ENCODE data around the gene ITM2C.

Gene ITM2C

DNA sequence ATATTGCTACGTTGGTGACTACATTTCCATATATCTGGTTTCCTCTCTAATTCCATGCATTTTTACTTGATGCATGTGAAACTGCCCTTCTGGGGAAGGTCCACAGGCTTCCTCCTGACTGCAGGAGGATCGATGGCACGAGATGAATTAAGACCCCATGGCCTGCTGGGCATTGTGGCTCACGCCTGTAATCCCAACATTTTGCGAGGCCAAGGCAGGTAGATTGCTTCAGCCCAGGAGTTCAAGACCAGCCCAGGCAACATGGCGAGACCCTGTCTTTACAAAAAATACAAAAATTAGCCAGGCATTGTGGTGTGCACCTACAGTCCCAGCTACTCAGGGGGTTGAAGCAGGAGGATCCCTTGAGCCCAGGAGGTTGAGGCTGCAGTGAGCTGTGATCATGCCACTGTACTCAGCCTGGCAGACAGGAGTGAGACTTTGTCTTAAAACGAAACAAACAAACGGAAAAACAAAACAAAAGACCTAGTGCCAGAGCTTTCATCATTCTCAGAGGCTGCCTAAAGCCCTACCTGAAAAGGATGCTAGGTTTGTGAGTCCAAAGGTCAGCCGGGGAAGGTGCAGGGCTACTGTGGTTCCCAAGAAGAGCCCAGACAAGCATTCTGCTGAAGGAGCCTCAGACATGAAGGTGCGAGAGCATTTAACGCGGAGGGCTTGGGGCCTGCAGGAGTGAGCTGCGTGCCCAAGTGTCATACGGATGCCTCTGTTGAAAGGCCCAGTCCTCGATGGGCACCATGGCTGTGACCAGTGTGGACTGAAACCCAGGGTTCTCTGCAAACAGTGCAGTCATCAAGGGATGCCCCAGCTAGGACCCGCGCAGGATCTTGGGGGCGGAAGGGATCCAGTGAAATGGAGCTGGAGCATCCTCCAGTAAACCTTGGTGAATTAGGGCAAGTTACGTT, 38.7 kb downstream of the ITM2C start:
- DNase-seq (ENCODE audit: insufficient read length, low spot score) = no peak
- TF ChIP-seq, protein P1, sequence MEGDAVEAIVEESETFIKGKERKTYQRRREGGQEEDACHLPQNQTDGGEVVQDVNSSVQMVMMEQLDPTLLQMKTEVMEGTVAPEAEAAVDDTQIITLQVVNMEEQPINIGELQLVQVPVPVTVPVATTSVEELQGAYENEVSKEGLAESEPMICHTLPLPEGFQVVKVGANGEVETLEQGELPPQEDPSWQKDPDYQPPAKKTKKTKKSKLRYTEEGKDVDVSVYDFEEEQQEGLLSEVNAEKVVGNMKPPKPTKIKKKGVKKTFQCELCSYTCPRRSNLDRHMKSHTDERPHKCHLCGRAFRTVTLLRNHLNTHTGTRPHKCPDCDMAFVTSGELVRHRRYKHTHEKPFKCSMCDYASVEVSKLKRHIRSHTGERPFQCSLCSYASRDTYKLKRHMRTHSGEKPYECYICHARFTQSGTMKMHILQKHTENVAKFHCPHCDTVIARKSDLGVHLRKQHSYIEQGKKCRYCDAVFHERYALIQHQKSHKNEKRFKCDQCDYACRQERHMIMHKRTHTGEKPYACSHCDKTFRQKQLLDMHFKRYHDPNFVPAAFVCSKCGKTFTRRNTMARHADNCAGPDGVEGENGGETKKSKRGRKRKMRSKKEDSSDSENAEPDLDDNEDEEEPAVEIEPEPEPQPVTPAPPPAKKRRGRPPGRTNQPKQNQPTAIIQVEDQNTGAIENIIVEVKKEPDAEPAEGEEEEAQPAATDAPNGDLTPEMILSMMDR (IDR thresholded peaks at IDR 0.05; ENCODE audit: insufficient read depth, missing control alignments) = no peak
- no peak for FAIRE-seq

DNA sequence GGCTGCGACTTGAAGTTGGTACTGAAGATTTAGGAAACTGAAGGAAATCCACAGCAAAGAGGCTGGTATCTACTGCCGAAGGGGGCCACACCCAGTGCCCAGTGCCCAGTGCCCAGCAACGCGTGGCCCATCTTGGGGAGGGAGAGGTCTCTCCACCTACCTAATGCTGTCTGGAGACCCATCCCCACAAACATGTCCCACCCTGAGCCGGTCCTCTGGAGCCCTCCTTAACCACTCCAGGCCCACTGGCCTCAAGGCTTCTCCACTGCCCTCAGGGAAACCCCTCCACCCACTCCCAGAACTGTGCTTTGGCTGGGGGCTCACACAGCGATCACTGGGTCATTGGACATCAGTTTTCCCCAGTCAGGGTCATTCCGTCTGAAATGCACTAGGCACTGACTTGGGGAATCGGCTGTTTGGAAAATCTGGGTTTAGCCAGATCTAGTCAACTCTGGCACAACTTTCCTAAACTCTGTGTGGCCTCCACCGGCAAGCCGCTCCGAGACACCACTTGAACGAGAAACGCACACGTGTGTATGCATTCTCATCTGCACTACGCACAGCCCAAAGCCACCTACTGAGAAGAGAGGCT, 40.2 kb downstream of the ITM2C start:
- FAIRE-seq (no peak), DNase-seq (ENCODE audit: insufficient read length, low spot score) (no peak)
- TF ChIP-seq, protein P1 (IDR thresholded peaks at IDR 0.05; ENCODE audit: insufficient read depth, missing control alignments) = no peak

DNA sequence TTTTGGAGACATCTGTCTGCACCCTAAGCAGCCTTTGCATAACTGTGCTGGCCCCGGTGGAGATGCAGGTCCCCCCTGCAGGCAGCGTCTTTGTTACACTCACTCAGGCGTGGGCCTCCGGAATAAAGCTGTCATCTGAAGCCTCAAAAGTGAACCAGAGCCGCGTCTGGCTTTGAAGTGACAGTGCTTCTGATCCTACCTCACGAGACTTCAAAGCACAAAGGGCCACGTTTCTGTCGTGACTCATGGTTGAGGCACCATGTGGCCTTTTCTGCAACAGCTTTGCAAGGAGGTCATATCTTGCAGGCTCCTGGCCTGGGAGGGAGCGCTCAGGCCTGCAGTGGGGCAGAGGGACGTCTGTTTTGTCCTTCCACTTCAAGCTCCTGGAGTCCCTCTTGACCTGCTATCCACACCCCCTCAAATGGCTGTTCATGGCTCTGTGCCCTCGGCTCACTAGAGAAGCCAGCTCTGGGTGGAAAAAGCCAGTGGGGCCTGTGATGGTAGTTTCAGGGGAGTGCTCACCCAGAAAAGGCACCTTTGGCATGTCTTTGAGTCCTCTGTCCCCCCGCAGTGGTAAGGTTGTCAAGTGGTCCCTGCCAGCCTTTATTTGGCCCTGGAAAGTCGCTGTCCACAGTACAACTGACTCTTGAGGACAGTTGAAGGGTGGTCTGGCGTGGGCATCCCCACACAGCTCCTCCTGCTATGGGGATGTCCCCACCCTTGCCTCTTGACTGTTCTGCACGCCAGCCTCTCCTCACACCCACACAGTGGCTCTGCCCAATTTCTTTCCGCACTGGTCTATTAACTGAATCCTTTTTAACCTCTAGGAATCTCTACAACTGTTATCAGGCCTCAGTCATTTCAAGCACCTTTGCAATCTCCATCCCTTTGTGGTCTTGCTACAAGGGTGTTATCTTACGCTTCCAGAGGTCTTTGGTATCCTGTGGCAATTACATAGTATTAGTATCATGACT, 41.0 kb downstream of the ITM2C start:
- DNase-seq (ENCODE audit: insufficient read length, low spot score) (no peak), FAIRE-seq (no peak)
- TF ChIP-seq, protein P1 (IDR thresholded peaks at IDR 0.05; ENCODE audit: insufficient read depth, missing control alignments) = no peak

DNA sequence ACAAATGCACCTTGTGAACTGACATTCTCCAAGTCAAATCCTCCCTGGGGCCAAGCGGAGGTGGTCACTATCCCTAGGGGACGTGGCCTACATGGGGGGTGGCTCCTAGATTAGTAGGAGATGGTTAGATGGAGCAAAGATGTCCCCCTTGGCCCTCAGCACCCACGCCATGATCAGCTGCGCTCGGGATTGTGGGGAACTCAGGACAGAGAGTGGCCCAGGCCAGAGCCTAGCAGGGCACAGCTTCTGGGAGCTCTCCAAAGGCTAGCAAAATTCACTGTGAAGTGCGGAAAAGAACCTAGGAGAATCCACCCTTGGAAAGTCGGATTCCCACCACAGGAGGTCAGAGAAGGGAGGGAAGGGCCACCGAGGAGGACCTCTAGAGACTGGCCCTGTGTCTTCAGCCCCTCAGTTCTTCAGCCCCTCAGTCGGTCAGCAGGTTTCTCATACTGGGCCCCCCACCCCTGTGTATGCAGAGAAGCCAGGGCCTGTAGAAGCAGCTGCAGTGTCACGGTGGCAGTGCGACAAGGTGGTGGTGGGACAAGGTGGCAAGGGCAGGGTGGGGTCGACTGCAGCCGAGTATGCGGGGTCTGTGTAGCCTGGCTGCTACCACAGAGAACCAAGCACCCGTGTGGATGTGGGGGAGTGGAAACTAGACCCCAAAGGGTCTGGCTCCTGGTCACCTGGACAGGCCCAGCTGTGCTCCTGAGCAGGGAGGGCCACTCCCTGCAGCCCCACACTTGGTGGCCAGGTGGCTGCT, 41.9 kb downstream of the ITM2C start:
- no peak for DNase-seq (ENCODE audit: insufficient read length, low spot score)
- TF ChIP-seq, protein P1 (IDR thresholded peaks at IDR 0.05; ENCODE audit: insufficient read depth, missing control alignments) = no peak
- no peak for FAIRE-seq

DNA sequence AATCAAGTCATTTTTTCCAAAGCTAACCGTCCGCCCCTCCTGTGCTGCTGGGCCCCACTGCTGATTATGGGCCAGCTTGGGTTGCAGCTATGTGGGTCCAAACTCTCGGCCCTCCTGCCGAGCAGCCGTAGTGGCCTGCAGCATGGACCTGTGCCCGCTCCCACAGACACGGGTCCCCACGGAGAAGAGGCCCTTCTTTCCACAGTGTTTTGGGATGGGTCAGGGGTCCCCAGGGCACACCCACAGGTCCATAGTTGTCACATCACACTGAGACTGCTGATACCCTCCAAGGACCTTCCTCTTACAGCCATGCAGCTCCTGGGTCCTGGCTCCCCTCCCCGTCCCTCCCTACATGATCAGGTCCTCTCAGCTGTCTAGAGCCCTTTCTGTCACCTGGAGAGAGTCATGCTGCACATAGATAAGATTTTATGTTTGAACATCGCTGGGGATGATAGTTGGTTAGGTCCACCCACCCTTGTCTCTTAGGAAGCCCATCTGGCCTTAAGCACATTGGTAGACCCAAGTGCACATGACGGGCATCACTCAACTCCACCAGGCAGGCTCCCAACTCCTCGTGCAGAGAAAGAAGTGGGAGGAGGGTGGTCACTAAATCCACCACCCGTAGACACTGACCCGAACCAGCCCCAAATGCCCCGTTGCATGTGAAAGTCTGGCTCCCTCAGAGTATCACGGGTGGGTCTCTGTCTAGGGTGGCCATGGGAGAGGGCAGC, 42.8 kb downstream of the ITM2C start:
- no peak for FAIRE-seq
- no peak for DNase-seq (ENCODE audit: insufficient read length, low spot score)
- TF ChIP-seq, protein P1 (IDR thresholded peaks at IDR 0.05; ENCODE audit: insufficient read depth, missing control alignments) = no peak

DNA sequence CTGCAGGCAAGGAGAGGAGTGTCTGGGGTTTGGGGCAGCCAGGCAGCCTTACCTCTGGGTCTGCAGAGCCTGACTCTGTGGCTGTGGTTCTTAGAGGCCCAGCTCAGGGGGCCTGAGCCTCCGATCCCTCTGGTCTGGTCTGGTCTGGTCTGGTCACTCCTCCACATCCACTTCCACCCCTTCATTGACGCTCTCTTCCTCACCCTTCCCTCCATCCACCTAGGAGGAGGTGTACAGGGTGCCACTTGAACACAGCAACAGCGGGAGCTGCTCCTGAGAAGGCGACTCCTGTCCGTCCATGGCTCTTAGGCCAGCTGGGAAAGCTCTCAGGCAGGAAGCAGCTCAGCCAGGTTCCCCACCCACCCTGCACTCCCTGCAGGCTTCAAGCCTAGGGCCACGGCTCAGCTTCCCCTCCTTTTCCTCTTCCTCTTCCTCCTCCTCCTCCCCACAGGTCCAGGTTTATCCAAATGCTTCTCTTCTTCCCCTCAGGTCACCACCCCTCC, 43.4 kb downstream of the ITM2C start:
- DNase-seq (ENCODE audit: insufficient read length, low spot score) (no peak), FAIRE-seq (no peak)
- TF ChIP-seq, protein P1 (IDR thresholded peaks at IDR 0.05; ENCODE audit: insufficient read depth, missing control alignments) = no peak

Measured in D721Med (cell line).